HEK293 (cell line): ENCODE measurements around the gene EVX1.

Source experiments
- CTCF ChIA-PET: fragments of 350-600 bp; formaldehyde crosslinking; extraction: SDS; loops from one replicate; lab custom pipeline; 2021; ENCODE audit warnings: antibody characterized with exemption; lab: Yijun Ruan, JAX
- POLR2A ChIA-PET: fragments of 300-600 bp; formaldehyde crosslinking; extraction: SDS; loops from one replicate; lab custom pipeline; 2020; ENCODE audit warnings: antibody characterized with exemption, inconsistent platforms; lab: Yijun Ruan, JAX
- H3K27ac ChIP-seq: fragments of 200-500 bp; sonication (Bioruptor generic); 2 replicates; pipeline ENCODE4 v1.5.1; 2014; ENCODE audit warnings: low read depth, low read length, control low read depth, inconsistent platforms; ENCODE audit errors: extremely low read depth
- H3K36me3 ChIP-seq, 2 experiments: fragments of 200-500 bp in 1 of 2; sonication (Bioruptor generic) in 1 of 2; 1 replicate in 1 of 2; 2 replicates in 1 of 2; pipeline ENCODE4 v1.5.1; 2014 to 2017; ENCODE audit warnings: inconsistent platforms in 2 of 2, low read length in 2 of 2; ENCODE audit not compliant: control insufficient read depth in 2 of 2, insufficient read depth in 1 of 2
- H3K4me1 ChIP-seq: fragments of 200-500 bp; sonication (Bioruptor generic); 2 replicates; pipeline ENCODE4 v1.5.1; 2014; ENCODE audit warnings: mild to moderate bottlenecking, low read length, inconsistent platforms; ENCODE audit not compliant: control insufficient read depth, insufficient read depth
- H3K4me3 ChIP-seq: 2 replicates; pipeline ENCODE4 v1.5.1; 2011; ENCODE audit warnings: low read depth, mild to moderate bottlenecking, control low read depth, low read length, moderate library complexity
- H3K9me3 ChIP-seq: fragments of 200-500 bp; sonication (Bioruptor generic); 2 replicates; pipeline ENCODE4 v1.5.1; 2014; ENCODE audit warnings: low read depth, low read length, inconsistent platforms; ENCODE audit not compliant: control insufficient read depth, insufficient read depth
- GLI4 ChIP-seq: fragments of 450-650 bp; formaldehyde crosslinking; IDR thresholded peaks from 2 replicates; pipeline ENCODE4 v1.5.1; 2016; ENCODE audit warnings: missing biosample characterization, missing genetic modification characterization
- GLIS1 ChIP-seq: fragments of 450-650 bp; formaldehyde crosslinking; IDR thresholded peaks from 2 replicates; pipeline ENCODE4 v1.5.1; 2016; ENCODE audit warnings: missing biosample characterization, missing genetic modification characterization
- SCRT1 ChIP-seq: fragments of 450-650 bp; formaldehyde crosslinking; IDR thresholded peaks from 2 replicates; pipeline ENCODE4 v1.5.1; 2016; ENCODE audit warnings: missing biosample characterization, missing genetic modification characterization, borderline replicate concordance
- ZNF112 ChIP-seq: fragments of 450-650 bp; formaldehyde crosslinking; IDR thresholded peaks from 2 replicates; pipeline ENCODE4 v1.5.0; 2017; ENCODE audit warnings: missing biosample characterization, missing genetic modification characterization
- ZNF24 ChIP-seq: fragments of 450-650 bp; formaldehyde crosslinking; IDR thresholded peaks from 2 replicates; pipeline ENCODE4 v1.5.1; 2016; ENCODE audit warnings: missing biosample characterization, missing genetic modification characterization
- ZNF248 ChIP-seq: fragments of 450-650 bp; formaldehyde crosslinking; IDR thresholded peaks from 2 replicates; pipeline ENCODE4 v1.5.1; 2017; ENCODE audit warnings: missing biosample characterization, missing genetic modification characterization
- ZNF26 ChIP-seq: fragments of 450-650 bp; formaldehyde crosslinking; IDR thresholded peaks from 2 replicates; pipeline ENCODE4 v1.5.1; 2016; ENCODE audit warnings: missing biosample characterization, missing genetic modification characterization
- ZNF280C ChIP-seq: fragments of 450-650 bp; formaldehyde crosslinking; IDR thresholded peaks from 2 replicates; pipeline ENCODE4 v1.5.1; 2016; ENCODE audit warnings: missing biosample characterization, missing genetic modification characterization
- ZNF335 ChIP-seq: fragments of 450-650 bp; formaldehyde crosslinking; conservative IDR thresholded peaks from 2 replicates; pipeline ENCODE4 v1.5.1; 2016; ENCODE audit warnings: missing biosample characterization, missing genetic modification characterization
- ZNF394 ChIP-seq: fragments of 450-650 bp; formaldehyde crosslinking; IDR thresholded peaks from 2 replicates; pipeline ENCODE4 v1.5.1; 2016; ENCODE audit warnings: missing biosample characterization, missing genetic modification characterization, mild to moderate bottlenecking, moderate library complexity, borderline replicate concordance
- ZNF416 ChIP-seq: fragments of 450-650 bp; formaldehyde crosslinking; IDR thresholded peaks from 2 replicates; pipeline ENCODE4 v1.5.1; 2016; ENCODE audit warnings: missing biosample characterization, missing genetic modification characterization
- ZNF423 ChIP-seq: fragments of 450-650 bp; formaldehyde crosslinking; IDR thresholded peaks from 2 replicates; pipeline ENCODE4 v1.5.1; 2016; ENCODE audit warnings: missing biosample characterization, missing genetic modification characterization
- ZNF433 ChIP-seq: fragments of 450-650 bp; formaldehyde crosslinking; IDR thresholded peaks from 2 replicates; pipeline ENCODE4 v1.5.1; 2016; ENCODE audit warnings: missing biosample characterization, missing genetic modification characterization, low read depth
- ZNF514 ChIP-seq: fragments of 450-650 bp; formaldehyde crosslinking; IDR thresholded peaks from 2 replicates; pipeline ENCODE4 v1.5.1; 2016; ENCODE audit warnings: missing biosample characterization, missing genetic modification characterization
- ZNF521 ChIP-seq: fragments of 450-650 bp; formaldehyde crosslinking; IDR thresholded peaks from 2 replicates; pipeline ENCODE4 v1.5.1; 2017; ENCODE audit warnings: missing biosample characterization, mild to moderate bottlenecking, missing genetic modification characterization
- ZNF529 ChIP-seq: fragments of 450-650 bp; formaldehyde crosslinking; IDR thresholded peaks from 2 replicates; pipeline ENCODE4 v1.5.1; 2017; ENCODE audit warnings: missing genetic modification characterization, missing biosample characterization; ENCODE audit not compliant: insufficient replicate concordance
- ZNF571 ChIP-seq: fragments of 450-650 bp; formaldehyde crosslinking; IDR thresholded peaks from 2 replicates; pipeline ENCODE4 v1.5.0; 2017; ENCODE audit warnings: missing biosample characterization, missing genetic modification characterization
- ZNF623 ChIP-seq: fragments of 450-650 bp; formaldehyde crosslinking; IDR thresholded peaks from 2 replicates; pipeline ENCODE4 v1.5.1; 2016; ENCODE audit warnings: missing biosample characterization, missing genetic modification characterization
- ZNF626 ChIP-seq: fragments of 450-650 bp; sonication (Bioruptor Pico); formaldehyde crosslinking; IDR thresholded peaks from 2 replicates; pipeline ENCODE4 v1.5.1; 2018; ENCODE audit warnings: missing biosample characterization, missing genetic modification characterization, inconsistent platforms
- ZNF660 ChIP-seq: fragments of 450-650 bp; IDR thresholded peaks from 2 replicates; pipeline ENCODE4 v1.5.1; 2018; ENCODE audit warnings: missing biosample characterization, mild to moderate bottlenecking, missing genetic modification characterization
- ZNF792 ChIP-seq: fragments of 450-650 bp; formaldehyde crosslinking; IDR thresholded peaks from 2 replicates; pipeline ENCODE4 v1.5.1; 2016; ENCODE audit warnings: missing biosample characterization, missing genetic modification characterization
- ZSCAN30 ChIP-seq: fragments of 450-650 bp; IDR thresholded peaks from 2 replicates; pipeline ENCODE4 v1.5.1; 2018; ENCODE audit warnings: missing biosample characterization, mild to moderate bottlenecking, missing genetic modification characterization, moderate library complexity
- TF ChIP-seq, protein P1 (sequence below): fragments of 450-650 bp; formaldehyde crosslinking; IDR thresholded peaks from 2 replicates; pipeline ENCODE4 v1.5.1; 2016; ENCODE audit warnings: missing biosample characterization, missing genetic modification characterization, borderline replicate concordance
- TF ChIP-seq, protein P2 (sequence below): fragments of 450-650 bp; IDR thresholded peaks from 2 replicates; pipeline ENCODE4 v1.5.1; 2018; ENCODE audit warnings: missing biosample characterization, mild to moderate bottlenecking, missing genetic modification characterization
- TF ChIP-seq, protein P3 (sequence below): fragments of 450-650 bp; formaldehyde crosslinking; IDR thresholded peaks from 2 replicates; pipeline ENCODE4 v1.5.1; 2016; ENCODE audit warnings: missing biosample characterization, missing genetic modification characterization

Gene EVX1

DNA sequence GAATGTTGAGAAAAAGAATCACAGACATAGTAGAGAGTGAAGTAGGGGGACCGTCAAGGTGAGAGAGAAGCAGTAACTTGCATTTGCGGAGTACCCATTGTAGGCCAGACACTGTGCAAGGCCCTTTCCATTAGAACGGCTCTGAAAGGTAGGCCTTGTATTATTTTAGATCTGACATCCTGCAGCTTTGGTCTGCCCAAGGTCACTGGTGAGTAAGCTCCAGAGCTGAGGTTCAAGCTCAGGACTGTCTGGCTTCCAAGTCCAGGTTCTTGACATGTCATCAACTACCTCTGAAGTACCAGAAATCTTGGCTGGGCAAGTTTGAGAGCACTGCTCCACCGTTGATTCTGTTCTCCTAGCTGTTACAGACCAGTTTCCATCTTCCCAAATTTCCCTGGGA lies 13.2 kb upstream of the EVX1 start (continued):
- TF ChIP-seq, protein P1, sequence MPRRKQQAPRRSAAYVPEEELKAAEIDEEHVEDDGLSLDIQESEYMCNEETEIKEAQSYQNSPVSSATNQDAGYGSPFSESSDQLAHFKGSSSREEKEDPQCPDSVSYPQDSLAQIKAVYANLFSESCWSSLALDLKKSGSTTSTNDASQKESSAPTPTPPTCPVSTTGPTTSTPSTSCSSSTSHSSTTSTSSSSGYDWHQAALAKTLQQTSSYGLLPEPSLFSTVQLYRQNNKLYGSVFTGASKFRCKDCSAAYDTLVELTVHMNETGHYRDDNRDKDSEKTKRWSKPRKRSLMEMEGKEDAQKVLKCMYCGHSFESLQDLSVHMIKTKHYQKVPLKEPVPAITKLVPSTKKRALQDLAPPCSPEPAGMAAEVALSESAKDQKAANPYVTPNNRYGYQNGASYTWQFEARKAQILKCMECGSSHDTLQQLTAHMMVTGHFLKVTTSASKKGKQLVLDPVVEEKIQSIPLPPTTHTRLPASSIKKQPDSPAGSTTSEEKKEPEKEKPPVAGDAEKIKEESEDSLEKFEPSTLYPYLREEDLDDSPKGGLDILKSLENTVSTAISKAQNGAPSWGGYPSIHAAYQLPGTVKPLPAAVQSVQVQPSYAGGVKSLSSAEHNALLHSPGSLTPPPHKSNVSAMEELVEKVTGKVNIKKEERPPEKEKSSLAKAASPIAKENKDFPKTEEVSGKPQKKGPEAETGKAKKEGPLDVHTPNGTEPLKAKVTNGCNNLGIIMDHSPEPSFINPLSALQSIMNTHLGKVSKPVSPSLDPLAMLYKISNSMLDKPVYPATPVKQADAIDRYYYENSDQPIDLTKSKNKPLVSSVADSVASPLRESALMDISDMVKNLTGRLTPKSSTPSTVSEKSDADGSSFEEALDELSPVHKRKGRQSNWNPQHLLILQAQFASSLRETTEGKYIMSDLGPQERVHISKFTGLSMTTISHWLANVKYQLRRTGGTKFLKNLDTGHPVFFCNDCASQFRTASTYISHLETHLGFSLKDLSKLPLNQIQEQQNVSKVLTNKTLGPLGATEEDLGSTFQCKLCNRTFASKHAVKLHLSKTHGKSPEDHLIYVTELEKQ (tag by site-specific recombination), result no peak
- no peak for TF ChIP-seq ZNF416 (tag by site-specific recombination)
- no peak for TF ChIP-seq ZNF571 (tag by site-specific recombination)
- TF ChIP-seq ZNF112, result no peak
- no peak for TF ChIP-seq ZNF514 (tag by site-specific recombination)
- no peak for TF ChIP-seq ZNF24 (tag by site-specific recombination)

DNA sequence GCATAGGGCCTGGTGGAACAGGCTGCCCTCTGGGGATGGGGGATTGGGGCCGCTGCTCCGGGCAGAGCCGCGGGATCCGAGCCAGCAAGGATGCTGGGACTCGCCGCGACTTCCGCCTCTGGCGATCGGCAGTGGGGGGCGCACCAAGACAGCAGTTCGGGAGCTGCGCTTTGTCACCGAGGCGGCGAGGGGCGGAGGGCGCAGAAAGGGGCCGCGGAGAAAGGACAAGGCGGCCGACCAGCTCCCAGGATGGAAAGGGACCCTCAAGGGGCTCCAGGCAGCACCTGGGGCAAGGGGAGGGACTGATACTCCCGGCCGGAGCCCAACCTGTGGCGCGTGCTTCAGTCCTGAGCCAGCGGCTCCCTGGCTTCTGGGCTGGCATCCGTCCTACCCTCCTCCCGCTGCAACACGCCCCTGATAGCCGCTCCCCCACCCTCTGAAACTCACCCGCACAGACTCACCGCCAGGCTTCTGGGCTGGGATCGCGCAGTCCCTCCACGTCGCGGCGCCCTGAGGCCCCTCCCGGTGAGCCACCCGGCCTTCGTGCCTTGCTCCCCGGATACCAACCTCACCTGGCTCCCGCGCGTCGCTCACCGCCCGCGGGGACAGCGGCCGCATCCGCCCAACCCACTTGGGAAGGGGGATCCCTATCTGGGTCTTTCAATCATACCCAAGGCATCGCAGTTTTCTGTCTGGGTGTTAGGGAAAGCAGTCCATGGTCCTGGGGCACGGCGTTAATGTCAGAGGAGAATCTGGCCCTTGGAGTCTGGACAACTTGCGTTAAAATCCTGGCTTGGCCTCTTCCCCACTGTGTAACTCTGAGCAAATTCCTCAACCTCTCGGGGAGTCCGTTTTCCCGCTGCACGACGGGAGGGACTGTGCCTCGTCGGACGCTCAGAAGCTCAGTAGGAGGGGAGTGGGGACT lies 7.0 kb upstream of the EVX1 start:
- H3K4me1 ChIP-seq, result no peaks in the 10 kb centered on the region
- H3K27ac ChIP-seq, result peak overlapping the region; percentile 80; the same call in 1 of the 2 replicates
- CTCF ChIA-PET, result interaction anchor here (0.5 to 1.6 kb wide), 17 partner anchors 9 to 693 kb away, joined by 3 to 8 read pairs (median 3); no protein-coding TSS in a partner anchor
- peak overlapping the region; percentile 47 for H3K4me3 ChIP-seq
- no peaks in the 10 kb centered on the region for H3K36me3 ChIP-seq
- POLR2A ChIA-PET, result interaction anchor here (1.1 kb wide), 1 partner anchor 36 kb away, joined by 3 read pairs; the partner anchor contains the start of gene HOXA13
- no peaks in the 10 kb centered on the region for H3K9me3 ChIP-seq
- TF ChIP-seq ZSCAN30 (tag by site-specific recombination) (no peak), SCRT1 (tag by site-specific recombination) (peak; percentile 86), ZNF660 (0 out of 2 replicates have a peak, but pooled peaks have one; percentile 28), ZNF248 (tag by site-specific recombination) (no peak), ZNF335 (tag by site-specific recombination) (peak; percentile 79), ZNF623 (tag by site-specific recombination) (no peak), ZNF529 (tag by site-specific recombination) (no peak), GLI4 (tag by site-specific recombination) (no peak), ZNF26 (no peak), ZNF433 (tag by site-specific recombination) (no peak), ZNF24 (tag by site-specific recombination) (peak; percentile 38; the same call in 1 of the 2 replicates), GLIS1 (tag by site-specific recombination) (0 out of 2 replicates have a peak, but pooled peaks have one; percentile 28), ZNF423 (no peak), ZNF521 (no peak), ZNF280C (tag by site-specific recombination) (no peak), ZNF792 (no peak), ZNF626 (tag by site-specific recombination) (no peak), ZNF394 (tag by site-specific recombination) (no peak)
- TF ChIP-seq, protein P2, sequence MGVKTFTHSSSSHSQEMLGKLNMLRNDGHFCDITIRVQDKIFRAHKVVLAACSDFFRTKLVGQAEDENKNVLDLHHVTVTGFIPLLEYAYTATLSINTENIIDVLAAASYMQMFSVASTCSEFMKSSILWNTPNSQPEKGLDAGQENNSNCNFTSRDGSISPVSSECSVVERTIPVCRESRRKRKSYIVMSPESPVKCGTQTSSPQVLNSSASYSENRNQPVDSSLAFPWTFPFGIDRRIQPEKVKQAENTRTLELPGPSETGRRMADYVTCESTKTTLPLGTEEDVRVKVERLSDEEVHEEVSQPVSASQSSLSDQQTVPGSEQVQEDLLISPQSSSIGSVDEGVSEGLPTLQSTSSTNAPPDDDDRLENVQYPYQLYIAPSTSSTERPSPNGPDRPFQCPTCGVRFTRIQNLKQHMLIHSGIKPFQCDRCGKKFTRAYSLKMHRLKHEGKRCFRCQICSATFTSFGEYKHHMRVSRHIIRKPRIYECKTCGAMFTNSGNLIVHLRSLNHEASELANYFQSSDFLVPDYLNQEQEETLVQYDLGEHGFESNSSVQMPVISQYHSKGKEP (tag by site-specific recombination), result no peak
- TF ChIP-seq, protein P3, sequence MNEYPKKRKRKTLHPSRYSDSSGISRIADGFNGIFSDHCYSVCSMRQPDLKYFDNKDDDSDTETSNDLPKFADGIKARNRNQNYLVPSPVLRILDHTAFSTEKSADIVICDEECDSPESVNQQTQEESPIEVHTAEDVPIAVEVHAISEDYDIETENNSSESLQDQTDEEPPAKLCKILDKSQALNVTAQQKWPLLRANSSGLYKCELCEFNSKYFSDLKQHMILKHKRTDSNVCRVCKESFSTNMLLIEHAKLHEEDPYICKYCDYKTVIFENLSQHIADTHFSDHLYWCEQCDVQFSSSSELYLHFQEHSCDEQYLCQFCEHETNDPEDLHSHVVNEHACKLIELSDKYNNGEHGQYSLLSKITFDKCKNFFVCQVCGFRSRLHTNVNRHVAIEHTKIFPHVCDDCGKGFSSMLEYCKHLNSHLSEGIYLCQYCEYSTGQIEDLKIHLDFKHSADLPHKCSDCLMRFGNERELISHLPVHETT, result no peak
